ENCODE results near the gene RAB8B.

- TF ChIP-seq CTCF (IDR thresholded peaks at IDR 0.05 in 2 of 3, conservative IDR thresholded peaks at IDR 0.05 in 1 of 3; ENCODE audit: insufficient read depth in 2 of 3, low read depth in 1 of 3, low read length in 3 of 3) = no peak
- no peak for TF ChIP-seq ARID3A (IDR thresholded peaks at IDR 0.05; ENCODE audit: borderline replicate concordance, low read depth, low read length)
- no peak for TF ChIP-seq PRDM10 (IDR thresholded peaks at IDR 0.05; ENCODE audit: partially characterized antibody)
- TF ChIP-seq BRF2 (IDR thresholded peaks at IDR 0.05; ENCODE audit: borderline replicate concordance, insufficient read depth, insufficient read length) = no peak
- no peak for TF ChIP-seq SMAD3 (CRISPR knock-in tag; conservative IDR thresholded peaks at IDR 0.05)
Measured at GRCh38 chr15:63301088-63301487, 111.7 kb downstream of the RAB8B start.
